ENCODE results near the gene CAMK2A.
A peak's percentile ranks its signal among the peaks of the same experiment; 100 is the strongest.

Gene CAMK2A

GRCh38 chr5:150209099-150209635, 80.4 kb downstream of the CAMK2A start:
- peak; percentile 48 for DNase-seq

DNA sequence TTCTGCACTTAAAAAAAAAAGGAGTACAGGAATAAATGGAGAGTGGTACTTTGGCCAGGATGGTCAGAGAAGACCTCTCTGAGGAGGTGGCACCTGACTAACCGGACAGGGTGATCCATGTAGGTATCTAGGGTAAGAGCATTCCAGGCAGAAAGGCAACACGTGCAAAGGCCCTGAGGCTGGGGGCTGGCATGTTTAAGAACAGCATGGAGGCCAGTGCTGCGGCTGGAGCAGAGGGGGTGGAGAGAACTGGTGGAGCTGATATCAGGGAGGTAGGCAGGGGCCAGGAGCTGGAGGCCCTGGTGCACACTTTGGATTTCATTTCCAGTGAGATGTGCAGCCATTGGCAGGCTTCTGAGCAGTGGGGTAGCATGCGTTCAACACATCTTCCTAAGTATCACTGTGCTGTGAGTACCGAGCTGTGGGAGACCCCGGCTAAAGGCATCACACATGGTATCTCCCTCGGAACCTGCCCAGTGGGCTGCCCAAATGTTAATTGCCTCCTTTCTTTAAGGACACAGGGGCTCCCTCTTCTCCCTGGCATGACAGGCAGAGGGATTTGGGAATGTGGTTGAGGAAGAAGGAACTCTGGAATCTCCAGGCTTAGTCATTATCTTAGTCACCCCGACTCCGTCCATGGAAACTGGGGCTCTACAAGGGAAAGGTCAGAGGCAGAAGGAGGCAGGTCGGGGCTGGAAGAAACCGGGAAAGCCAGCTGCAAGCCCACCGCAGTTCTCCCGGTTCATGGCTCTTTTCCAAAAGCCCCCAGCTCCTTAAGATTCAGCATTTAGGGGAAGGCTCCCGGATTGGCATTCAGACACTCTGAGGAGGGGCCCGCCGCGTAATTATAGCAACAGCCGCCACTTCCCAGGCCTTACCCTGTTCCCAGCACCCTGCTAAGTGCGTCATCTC, 81.1 kb downstream of the CAMK2A start:
- no peak for DNase-seq

- no peak for DNase-seq
These were observed 82.8 kb downstream of the CAMK2A start for GRCh38 chr5:150206779-150207115.

GRCh38 chr5:150206098-150206778, 83.3 kb downstream of the CAMK2A start:
- peak; percentile 30 for DNase-seq

DNA sequence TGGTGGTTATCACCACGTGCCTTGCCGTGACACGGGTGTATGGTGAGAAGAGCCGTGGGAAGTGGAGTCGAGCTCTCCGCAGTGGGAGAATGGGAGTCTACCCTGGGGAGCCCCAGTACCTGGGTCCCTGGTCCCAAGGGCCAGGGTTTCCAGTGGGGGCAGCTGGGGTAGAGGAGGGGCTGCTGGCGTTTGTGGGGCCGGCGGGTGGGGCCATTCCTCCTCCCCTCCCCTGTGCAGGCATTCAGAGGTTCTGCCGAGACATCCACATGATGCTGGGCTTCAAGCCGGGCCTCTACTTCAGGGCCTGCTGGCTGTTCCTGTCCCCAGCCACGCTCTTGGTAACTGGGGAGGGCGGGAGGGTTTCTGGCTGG, 85.0 kb downstream of the CAMK2A start:
- no peak for DNase-seq

DNA sequence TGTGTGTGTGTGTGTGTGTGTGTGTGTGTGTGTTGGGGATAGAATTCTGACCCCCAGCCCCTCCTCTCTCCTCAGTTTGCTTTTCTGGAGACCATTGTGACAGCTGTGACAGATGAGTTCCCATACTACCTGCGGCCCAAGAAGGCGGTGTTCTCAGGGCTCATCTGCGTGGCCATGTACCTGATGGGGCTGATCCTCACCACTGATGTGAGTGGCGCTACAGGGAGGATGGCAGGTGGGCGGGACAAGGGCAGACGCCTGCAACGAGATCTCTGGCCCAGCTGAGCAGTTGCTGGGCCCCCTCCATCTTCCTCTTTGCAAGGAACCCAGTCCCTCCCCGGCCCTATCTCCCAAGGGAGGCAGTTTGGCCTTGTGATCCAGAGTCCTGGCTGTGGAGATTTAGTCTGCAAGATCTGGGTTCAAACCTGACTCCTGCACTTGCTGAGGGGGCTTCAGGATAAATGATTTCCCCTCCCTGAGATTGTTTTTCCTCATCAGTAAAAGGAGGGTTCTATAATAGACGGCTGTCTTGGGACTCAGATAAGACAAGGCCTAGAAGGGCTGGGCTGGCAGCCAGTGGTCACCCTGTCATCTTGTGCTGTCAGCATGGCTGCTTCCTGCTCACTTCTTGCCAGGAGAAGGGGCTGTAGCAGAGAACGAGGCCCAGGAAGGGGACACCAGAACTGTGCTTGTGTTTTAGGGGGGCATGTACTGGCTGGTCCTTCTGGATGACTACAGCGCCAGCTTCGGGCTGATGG, 85.6 kb downstream of the CAMK2A start:
- peak; percentile 24 for DNase-seq

GRCh38 chr5:150202501-150202900, 87.1 kb downstream of the CAMK2A start:
- no peak for DNase-seq

GRCh38 chr5:150197476-150197875, 92.1 kb downstream of the CAMK2A start:
- DNase-seq: no peak

GRCh38 chr5:150196986-150197385, 92.6 kb downstream of the CAMK2A start:
- DNase-seq: no peak

GRCh38 chr5:150196514-150196913, 93.1 kb downstream of the CAMK2A start:
- no peak for DNase-seq

DNA sequence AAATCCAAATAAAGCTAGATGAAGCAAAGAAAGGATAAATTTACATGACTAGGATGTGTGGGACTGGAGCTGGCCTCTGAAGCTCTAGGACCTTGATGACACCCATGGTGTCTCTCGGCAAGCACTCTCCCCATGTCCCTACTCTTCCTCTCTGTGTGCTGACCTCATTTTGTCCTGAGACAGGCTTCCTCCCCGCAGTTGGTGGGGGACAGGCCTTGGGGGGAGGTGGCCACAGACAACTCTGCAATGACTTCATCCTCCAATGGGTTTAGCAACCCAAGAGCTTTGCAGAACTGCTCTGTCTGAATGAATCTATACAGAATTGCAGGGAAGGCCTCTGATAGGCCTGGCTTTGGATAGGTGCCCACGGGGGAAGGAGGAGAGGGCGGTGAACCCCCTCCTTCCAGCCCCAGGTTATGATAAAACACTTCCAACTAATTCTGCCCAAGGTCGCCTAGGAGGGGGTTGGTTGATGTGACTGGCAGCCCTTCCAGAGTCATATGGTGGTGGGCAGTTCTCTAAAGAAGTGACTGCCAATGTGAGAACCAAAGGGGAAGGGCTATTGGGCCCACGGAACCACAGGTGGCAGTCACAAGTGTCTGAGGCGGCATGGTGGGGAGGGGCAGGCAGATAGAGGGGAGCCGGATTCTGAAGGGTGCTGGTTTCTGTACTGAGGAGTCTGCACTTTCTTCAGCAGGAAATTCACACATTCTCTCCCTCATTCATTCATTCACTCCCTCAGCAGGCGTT, 93.7 kb downstream of the CAMK2A start:
- no peak for DNase-seq

DNA sequence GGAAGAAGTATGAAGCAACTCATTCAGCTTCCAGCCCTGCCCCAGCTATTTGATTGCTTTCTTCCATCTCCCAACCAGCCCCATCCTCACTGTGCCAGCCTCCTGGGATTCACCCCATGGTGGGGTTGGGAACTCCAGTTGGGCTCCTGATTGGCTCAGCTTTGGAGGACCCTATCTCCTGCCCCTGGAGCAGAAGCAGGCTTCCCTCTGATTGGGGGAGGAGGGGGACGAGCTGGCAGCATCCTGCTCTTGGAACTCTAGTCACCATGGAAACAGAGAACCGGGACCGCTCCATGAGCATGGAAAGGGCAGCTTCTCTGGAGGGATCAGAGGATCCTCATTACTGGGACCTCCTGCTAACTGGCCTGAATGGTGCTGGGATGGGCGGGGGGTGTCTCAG, 97.1 kb downstream of the CAMK2A start:
- no peak for DNase-seq

DNA sequence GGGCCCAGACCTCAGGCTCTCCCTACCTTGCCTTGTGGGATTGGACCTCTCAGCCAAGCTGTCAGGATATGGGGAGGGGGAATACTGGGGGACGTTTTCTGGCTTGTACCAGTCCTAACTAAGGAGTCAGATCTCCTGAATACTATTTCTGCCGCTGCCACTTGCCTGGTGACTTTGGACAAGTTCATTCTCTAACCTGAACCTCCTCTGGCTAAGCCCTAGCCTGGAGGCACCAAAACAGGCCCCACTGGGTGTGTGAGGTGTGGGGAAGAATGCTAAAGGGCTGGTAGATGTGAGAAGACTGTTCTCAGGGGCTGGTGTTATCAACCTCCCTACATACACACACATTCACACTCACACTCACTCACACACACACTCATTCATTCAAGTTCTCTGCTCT, 98.6 kb downstream of the CAMK2A start:
- DNase-seq: no peak

DNA sequence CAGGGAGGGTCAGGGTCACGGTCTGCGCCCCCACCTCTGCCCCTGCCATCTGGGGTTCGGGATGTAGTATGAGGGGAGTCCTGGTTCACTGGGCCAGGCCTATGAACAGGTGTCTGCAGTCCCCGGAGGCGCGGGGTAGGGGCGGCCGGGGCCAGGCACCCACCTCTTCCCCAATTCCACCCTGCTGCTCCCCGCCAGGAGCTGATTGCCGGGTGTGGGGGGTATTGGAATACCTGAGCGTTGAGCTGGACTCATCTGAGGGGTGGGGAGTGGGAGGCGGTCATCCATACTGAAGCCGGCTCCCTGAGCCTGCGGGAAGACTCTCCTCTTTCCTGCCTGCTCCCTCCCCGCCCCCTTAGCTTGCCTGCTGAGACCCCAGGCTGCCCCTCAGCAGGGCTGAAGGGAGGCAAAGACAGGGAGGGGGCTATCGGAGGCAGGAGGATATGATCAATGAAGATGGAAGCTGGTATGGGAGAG, 99.0 kb downstream of the CAMK2A start:
- no peak for DNase-seq

GRCh38 chr5:150189728-150190502, 99.7 kb downstream of the CAMK2A start, which contains the start of gene SLC6A7:
SLC6A7 (plus strand) TSS chr5:150190062; CDS start chr5:150190328, 266 bp downstream.
- DNase-seq: no peak

DNA sequence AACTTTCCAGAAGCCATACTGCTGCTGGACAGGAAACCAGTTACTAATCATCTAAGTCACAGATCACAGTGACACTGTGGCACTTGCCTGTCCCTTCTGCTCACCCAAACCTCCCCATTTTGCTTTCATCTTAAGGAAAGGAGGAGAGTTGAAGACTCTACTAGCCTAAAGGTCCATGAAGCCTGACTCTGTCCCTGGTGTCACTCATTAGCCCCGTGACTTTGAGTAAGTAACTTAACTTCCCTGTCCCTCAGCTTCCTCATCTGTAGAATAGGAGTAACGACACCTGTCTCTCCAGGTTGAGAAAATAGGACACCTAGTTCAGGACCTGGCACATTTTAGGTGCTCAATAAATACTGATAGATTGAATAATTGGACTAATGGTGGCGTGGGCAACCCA, 100.2 kb downstream of the CAMK2A start:
- peak; percentile 27 for DNase-seq

GRCh38 chr5:150188146-150188842, 101.3 kb downstream of the CAMK2A start:
- DNase-seq: no peak

DNA sequence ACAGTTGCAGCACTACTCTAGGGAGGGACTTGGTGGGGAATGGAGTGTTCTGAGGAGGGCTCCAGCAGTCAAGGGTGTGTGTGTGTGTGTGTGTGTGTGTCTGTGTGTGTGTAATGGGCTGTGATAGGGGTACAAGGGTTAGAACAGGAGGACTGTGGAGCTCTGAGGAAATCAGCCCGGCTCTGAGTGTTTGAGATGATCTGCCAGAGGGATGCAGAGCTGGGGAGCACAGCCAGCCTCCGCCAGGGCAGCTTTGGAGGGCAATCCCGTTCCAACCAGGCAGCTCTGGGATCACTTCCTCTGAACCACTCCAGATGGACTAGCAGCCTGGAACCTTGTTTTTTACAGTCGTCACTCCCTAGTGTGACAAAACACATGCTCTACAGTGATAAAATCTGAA, 102.7 kb downstream of the CAMK2A start:
- no peak for DNase-seq

GRCh38 chr5:150186137-150186536, 103.4 kb downstream of the CAMK2A start:
- no peak for DNase-seq

GRCh38 chr5:150184990-150185912, 104.3 kb downstream of the CAMK2A start:
- DNase-seq: no peak

All from hematopoietic multipotent progenitor cell treated with erythropoietin and hydrocortisone succinate and interleukin-3 and kit ligand, for 4 days (in vitro differentiated cells).